AG08395 (cell line): ENCODE measurements around the gene TBC1D1.
A peak's percentile ranks its signal among the peaks of the same experiment; 100 is the strongest.

Experiments
- DNase-seq: peaks from one replicate; pipeline ENCODE4 v3.0.0; 2012; ENCODE audit warnings: mixed read lengths, low spot score

The TBC1D1 gene

GRCh38 chr4:38102957-38103588, 212.2 kb downstream of the TBC1D1 start:
- no peak for DNase-seq

GRCh38 chr4:38105475-38106220, 214.8 kb downstream of the TBC1D1 start:
- no peak for DNase-seq

- no peak for DNase-seq
These were observed 215.4 kb downstream of the TBC1D1 start for GRCh38 chr4:38106311-38106710.

- DNase-seq, result no peak
These were observed 216.1 kb downstream of the TBC1D1 start for GRCh38 chr4:38106886-38107514.

GRCh38 chr4:38107818-38108217, 216.9 kb downstream of the TBC1D1 start:
- DNase-seq, result no peak

GRCh38 chr4:38109370-38109769, 218.5 kb downstream of the TBC1D1 start:
- no peak for DNase-seq

- no peak for DNase-seq
These were observed 219.0 kb downstream of the TBC1D1 start for GRCh38 chr4:38109896-38110295.

- no peak for DNase-seq
These were observed 220.1 kb downstream of the TBC1D1 start for GRCh38 chr4:38111024-38111423.

- DNase-seq, result no peak
These were observed 220.8 kb downstream of the TBC1D1 start for GRCh38 chr4:38111717-38112116.

GRCh38 chr4:38113132-38113531, 222.2 kb downstream of the TBC1D1 start:
- no peak for DNase-seq

GRCh38 chr4:38113551-38113950, 222.7 kb downstream of the TBC1D1 start:
- DNase-seq, result no peak

- peak; percentile 29 for DNase-seq
These were observed 223.7 kb downstream of the TBC1D1 start for GRCh38 chr4:38114386-38115150.

GRCh38 chr4:38115601-38116000, 224.7 kb downstream of the TBC1D1 start:
- DNase-seq, result no peak

GRCh38 chr4:38117591-38117990, 226.7 kb downstream of the TBC1D1 start:
- DNase-seq, result no peak

- DNase-seq, result peak; percentile 82
These were observed 228.9 kb downstream of the TBC1D1 start for GRCh38 chr4:38119668-38120385.

- DNase-seq, result no peak
These were observed 229.9 kb downstream of the TBC1D1 start for GRCh38 chr4:38120772-38121171.

GRCh38 chr4:38122060-38122459, 231.2 kb downstream of the TBC1D1 start:
- DNase-seq, result no peak

GRCh38 chr4:38123555-38123954, 232.7 kb downstream of the TBC1D1 start:
- no peak for DNase-seq

- DNase-seq, result no peak
These were observed 234.1 kb downstream of the TBC1D1 start for GRCh38 chr4:38124961-38125360.

- no peak for DNase-seq
These were observed 234.9 kb downstream of the TBC1D1 start for GRCh38 chr4:38125816-38126215.

- peak; percentile 44 for DNase-seq
These were observed 237.9 kb downstream of the TBC1D1 start for GRCh38 chr4:38128478-38129459.
